ENCODE measurements around the gene VDR. TPM values are rescaled to one million over a fixed set of nuclear protein-coding genes. Genes with fewer than 3 reads are reported as not detected.

The VDR gene
- total RNA-seq, 3 donors from 2014 or later: 83.5 to 95.1 (median 87.3) TPM

GRCh38 chr12:47940773-47941474 is 36.1 kb upstream of the VDR start:
- H3K36me3 Mint-ChIP-seq (ENCODE audit: insufficient read depth): no peaks in the 10 kb centered on the region
- ATAC-seq: peak in 1 of 2 donors; percentile 15
- no peak for DNase-seq
- H3K9me3 Mint-ChIP-seq: no peaks in the 10 kb centered on the region
- no peak overlapping the region for H3K4me3 Mint-ChIP-seq
- peaks cover 8% of the 10 kb centered on the region for H3K4me1 Mint-ChIP-seq (ENCODE audit: low read depth)
- peaks cover 22% of the 10 kb centered on the region for H3K27me3 Mint-ChIP-seq (ENCODE audit: low read depth)

GRCh38 chr12:47939009-47939601 is 34.3 kb upstream of the VDR start:
- Mint-ChIP-seq H3K36me3 (ENCODE audit: insufficient read depth) (no peaks in the 10 kb centered on the region), H3K9me3 (no peaks in the 10 kb centered on the region), H3K4me1 (ENCODE audit: low read depth) (peaks cover 8% of the 10 kb centered on the region), H3K4me3 (no peak overlapping the region), H3K27me3 (ENCODE audit: low read depth) (peaks cover 22% of the 10 kb centered on the region)
- no peak for DNase-seq
- ATAC-seq: no peak

- H3K9me3 Mint-ChIP-seq: no peaks in the 10 kb centered on the region
- DNase-seq (no peak), ATAC-seq (no peak)
- peaks cover 19% of the 10 kb centered on the region for H3K27me3 Mint-ChIP-seq (ENCODE audit: low read depth)
- H3K4me3 Mint-ChIP-seq: no peak overlapping the region
- peaks cover 8% of the 10 kb centered on the region for H3K4me1 Mint-ChIP-seq (ENCODE audit: low read depth)
- H3K36me3 Mint-ChIP-seq (ENCODE audit: insufficient read depth): no peaks in the 10 kb centered on the region
Observed at GRCh38 chr12:47938594-47938993, 33.8 kb upstream of the VDR start.

GRCh38 chr12:47938093-47938492 is 33.3 kb upstream of the VDR start:
- Mint-ChIP-seq H3K27me3 (ENCODE audit: low read depth) (peaks cover 14% of the 10 kb centered on the region), H3K9me3 (no peaks in the 10 kb centered on the region), H3K4me1 (ENCODE audit: low read depth) (peaks cover 8% of the 10 kb centered on the region), H3K36me3 (ENCODE audit: insufficient read depth) (no peaks in the 10 kb centered on the region), H3K4me3 (no peak overlapping the region)
- DNase-seq: no peak
- ATAC-seq: no peak

GRCh38 chr12:47935184-47935583 is 30.4 kb upstream of the VDR start:
- DNase-seq: no peak
- H3K36me3 Mint-ChIP-seq (ENCODE audit: insufficient read depth): no peaks in the 10 kb centered on the region
- H3K4me1 Mint-ChIP-seq (ENCODE audit: low read depth): no peaks in the 10 kb centered on the region
- H3K9me3 Mint-ChIP-seq: no peaks in the 10 kb centered on the region
- no peak overlapping the region for H3K4me3 Mint-ChIP-seq
- no peak for ATAC-seq
- H3K27me3 Mint-ChIP-seq (ENCODE audit: low read depth): peaks cover 4% of the 10 kb centered on the region

GRCh38 chr12:47931187-47931586 is 26.4 kb upstream of the VDR start:
- no peaks in the 10 kb centered on the region for H3K9me3 Mint-ChIP-seq
- no peak for DNase-seq

GRCh38 chr12:47930634-47931033 is 25.8 kb upstream of the VDR start:
- no peaks in the 10 kb centered on the region for H3K9me3 Mint-ChIP-seq
- no peaks in the 10 kb centered on the region for H3K4me1 Mint-ChIP-seq (ENCODE audit: low read depth)
- DNase-seq (no peak), ATAC-seq (no peak)
- H3K27me3 Mint-ChIP-seq (ENCODE audit: low read depth): peaks cover 4% of the 10 kb centered on the region
- H3K4me3 Mint-ChIP-seq: no peak overlapping the region
- H3K36me3 Mint-ChIP-seq (ENCODE audit: insufficient read depth): no peaks in the 10 kb centered on the region

More at GRCh38 chr12:47931187-47931586, 26.4 kb upstream of the VDR start:
- no peak overlapping the region for H3K4me3 Mint-ChIP-seq
- peaks cover 4% of the 10 kb centered on the region for H3K27me3 Mint-ChIP-seq (ENCODE audit: low read depth)
- no peaks in the 10 kb centered on the region for H3K36me3 Mint-ChIP-seq (ENCODE audit: insufficient read depth)
- no peaks in the 10 kb centered on the region for H3K4me1 Mint-ChIP-seq (ENCODE audit: low read depth)
- no peak for ATAC-seq

GRCh38 chr12:47927346-47927745 is 22.6 kb upstream of the VDR start:
- Mint-ChIP-seq H3K9me3 (no peaks in the 10 kb centered on the region), H3K27me3 (ENCODE audit: low read depth) (peaks cover 4% of the 10 kb centered on the region), H3K36me3 (ENCODE audit: insufficient read depth) (no peaks in the 10 kb centered on the region), H3K4me3 (no peak overlapping the region), H3K4me1 (ENCODE audit: low read depth) (no peaks in the 10 kb centered on the region)
- ATAC-seq (no peak), DNase-seq (no peak)

GRCh38 chr12:47921907-47922306 is 17.1 kb upstream of the VDR start:
- H3K4me1 Mint-ChIP-seq (ENCODE audit: low read depth): no peaks in the 10 kb centered on the region
- H3K27me3 Mint-ChIP-seq (ENCODE audit: low read depth): peaks cover 2% of the 10 kb centered on the region
- no peaks in the 10 kb centered on the region for H3K36me3 Mint-ChIP-seq (ENCODE audit: insufficient read depth)
- no peak for DNase-seq
- no peak overlapping the region for H3K4me3 Mint-ChIP-seq
- H3K9me3 Mint-ChIP-seq: no peaks in the 10 kb centered on the region
- ATAC-seq: no peak

- DNase-seq (no peak), ATAC-seq (no peak)
- Mint-ChIP-seq H3K9me3 (no peaks in the 10 kb centered on the region), H3K4me1 (ENCODE audit: low read depth) (no peaks in the 10 kb centered on the region), H3K36me3 (ENCODE audit: insufficient read depth) (no peaks in the 10 kb centered on the region), H3K4me3 (no peak overlapping the region), H3K27me3 (ENCODE audit: low read depth) (peaks cover 2% of the 10 kb centered on the region)
Observed at GRCh38 chr12:47920913-47921312, 16.1 kb upstream of the VDR start.

- no peaks in the 10 kb centered on the region for H3K36me3 Mint-ChIP-seq (ENCODE audit: insufficient read depth)
- DNase-seq (no peak), ATAC-seq (no peak)
Observed at GRCh38 chr12:47913081-47913480, 8.3 kb upstream of the VDR start.

GRCh38 chr12:47912556-47912955 is 7.8 kb upstream of the VDR start:
- no peak overlapping the region for H3K4me3 Mint-ChIP-seq
- no peak for DNase-seq
- ATAC-seq: no peak
- peaks cover 7% of the 10 kb centered on the region for H3K27me3 Mint-ChIP-seq (ENCODE audit: low read depth)
- no peaks in the 10 kb centered on the region for H3K4me1 Mint-ChIP-seq (ENCODE audit: low read depth)
- peaks cover 5% of the 10 kb centered on the region for H3K9me3 Mint-ChIP-seq
- no peaks in the 10 kb centered on the region for H3K36me3 Mint-ChIP-seq (ENCODE audit: insufficient read depth)

More at GRCh38 chr12:47913081-47913480, 8.3 kb upstream of the VDR start:
- Mint-ChIP-seq H3K27me3 (ENCODE audit: low read depth) (peaks cover 9% of the 10 kb centered on the region), H3K9me3 (peaks cover 5% of the 10 kb centered on the region), H3K4me3 (no peak overlapping the region), H3K4me1 (ENCODE audit: low read depth) (no peaks in the 10 kb centered on the region)

GRCh38 chr12:47910981-47911380 is 6.2 kb upstream of the VDR start:
- DNase-seq (no peak), ATAC-seq (no peak)
- Mint-ChIP-seq H3K4me3 (no peak overlapping the region), H3K27me3 (ENCODE audit: low read depth) (peaks cover 8% of the 10 kb centered on the region), H3K4me1 (ENCODE audit: low read depth) (peaks cover under 1% of the 10 kb centered on the region), H3K9me3 (peaks cover 5% of the 10 kb centered on the region), H3K36me3 (ENCODE audit: insufficient read depth) (no peaks in the 10 kb centered on the region)

- Mint-ChIP-seq H3K4me1 (ENCODE audit: low read depth) (peaks cover 5% of the 10 kb centered on the region), H3K4me3 (no peak overlapping the region)
- no peak for ATAC-seq
Observed at GRCh38 chr12:47910486-47910885, 5.7 kb upstream of the VDR start.

GRCh38 chr12:47909839-47910465 is 5.2 kb upstream of the VDR start:
- Mint-ChIP-seq H3K4me1 (ENCODE audit: low read depth) (peaks cover 5% of the 10 kb centered on the region), H3K4me3 (no peak overlapping the region), H3K27me3 (ENCODE audit: low read depth) (peaks cover 11% of the 10 kb centered on the region), H3K36me3 (ENCODE audit: insufficient read depth) (no peaks in the 10 kb centered on the region), H3K9me3 (peaks cover 5% of the 10 kb centered on the region)
- ATAC-seq (no peak), DNase-seq (no peak)

More at GRCh38 chr12:47910486-47910885, 5.7 kb upstream of the VDR start:
- H3K36me3 Mint-ChIP-seq (ENCODE audit: insufficient read depth): no peaks in the 10 kb centered on the region
- peaks cover 11% of the 10 kb centered on the region for H3K27me3 Mint-ChIP-seq (ENCODE audit: low read depth)
- H3K9me3 Mint-ChIP-seq: peaks cover 5% of the 10 kb centered on the region
- no peak for DNase-seq

Measured in activated T-cell treated with anti-CD3 and anti-CD28 coated beads, Interleukin-2, amount 50 U/mL, for 4 hours (primary cell).